ENCODE measurements around the gene SPON2.

DNA sequence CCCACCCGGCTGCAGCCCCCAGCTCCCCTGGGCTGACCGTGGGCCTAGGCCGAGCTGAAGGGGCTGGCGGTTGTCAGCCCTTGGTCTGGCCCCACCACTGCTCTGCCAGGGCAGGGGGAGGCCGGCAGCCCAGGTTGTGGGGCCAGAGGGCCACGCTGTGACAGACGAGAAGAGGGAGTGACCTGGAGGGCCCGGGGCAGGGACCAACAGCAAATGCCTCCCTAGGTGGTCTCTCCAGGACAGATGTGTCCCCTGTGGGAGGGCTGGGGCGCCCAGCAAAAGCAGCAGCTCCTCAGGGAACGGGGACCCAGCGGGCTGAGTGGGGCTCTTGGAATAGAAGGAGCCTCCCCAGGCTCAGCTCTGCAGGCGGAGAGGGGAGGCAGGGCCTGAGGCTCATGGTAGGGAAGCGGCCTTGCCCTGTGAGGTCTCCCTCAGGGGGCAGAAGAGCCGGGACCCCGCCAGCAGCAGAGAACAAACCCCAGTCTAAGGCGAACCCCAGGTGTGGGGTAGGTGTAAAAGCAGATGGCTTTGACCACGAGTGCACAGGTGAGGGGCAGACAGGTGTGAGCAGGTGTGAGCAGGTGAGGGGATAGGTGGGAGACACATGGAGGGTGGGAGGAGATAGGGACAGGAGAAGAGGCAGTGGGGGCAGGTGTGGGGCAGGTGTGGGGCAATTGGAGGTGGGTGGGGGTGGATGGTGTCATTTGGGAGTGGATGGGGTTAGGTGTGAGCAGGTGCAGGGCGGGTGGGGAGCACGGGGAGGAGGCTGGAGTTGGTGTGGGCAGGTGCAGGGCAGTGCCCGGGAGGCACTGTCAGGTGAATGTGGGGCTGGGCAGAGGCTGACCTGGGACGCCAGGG, 34.1 kb upstream of the SPON2 start:
- no peak for TF ChIP-seq YY1 (IDR thresholded peaks at IDR 0.05; ENCODE audit: insufficient read depth, insufficient read length)
- no peak for TF ChIP-seq ZNF274 (IDR thresholded peaks at IDR 0.05; ENCODE audit: low read depth, low read length)
